GM19238 (cell line): ENCODE measurements around the gene GAN.

ENCODE experiments used
- DNase-seq: peaks from one replicate; pipeline ENCODE4 v3.0.0; 2011; ENCODE audit warnings: low spot score; ENCODE audit not compliant: insufficient read length

The GAN gene

GRCh38 chr16:81424771-81425170, 110.0 kb downstream of the GAN start:
- DNase-seq: no peak

GRCh38 chr16:81427219-81427618, 112.5 kb downstream of the GAN start:
- DNase-seq: no peak

- no peak for DNase-seq
These were observed 114.3 kb downstream of the GAN start for GRCh38 chr16:81429045-81429521.

GRCh38 chr16:81431554-81432353, 117.0 kb downstream of the GAN start:
- DNase-seq: no peak

- no peak for DNase-seq
These were observed 118.3 kb downstream of the GAN start for GRCh38 chr16:81432937-81433557.

- no peak for DNase-seq
These were observed 120.3 kb downstream of the GAN start for GRCh38 chr16:81435103-81435502.

GRCh38 chr16:81435567-81435966, 120.8 kb downstream of the GAN start:
- no peak for DNase-seq

- no peak for DNase-seq
These were observed 121.6 kb downstream of the GAN start for GRCh38 chr16:81436386-81436785.

- no peak for DNase-seq
These were observed 123.1 kb downstream of the GAN start for GRCh38 chr16:81437865-81438264.
